Lower lobe of right lung (tissue), 2 donors: Measurements from ENCODE around the gene PARD6G. TPM values are rescaled to one million over a fixed set of nuclear protein-coding genes. Genes with fewer than 3 reads are reported as not detected.

Source experiments
- ATAC-seq, 2 donors: fragments of 200-7000 bp; cut with Tn5 transposase; one replicate each; pipeline ENCODE4 v1.9.1; 2020 to 2022; ENCODE audit warnings: mild to moderate bottlenecking in 2 of 2, moderate library complexity in 2 of 2
- DNase-seq: peaks from one replicate; pipeline ENCODE4 v3.0.0-alpha.2; 2020
- H3K27ac ChIP-seq: fragments of 200-600 bp; one replicate; pipeline ENCODE4 v1.8.0; 2022
- H3K27me3 ChIP-seq: fragments of 200-600 bp; one replicate; pipeline ENCODE4 v1.8.0; 2022; ENCODE audit warnings: low read depth
- H3K36me3 ChIP-seq: fragments of 200-600 bp; one replicate; pipeline ENCODE4 v1.8.0; 2022; ENCODE audit warnings: mild to moderate bottlenecking
- H3K4me1 ChIP-seq: fragments of 200-600 bp; one replicate; pipeline ENCODE4 v1.8.0; 2022
- H3K4me3 ChIP-seq: fragments of 200-600 bp; one replicate; pipeline ENCODE4 v1.8.0; 2022; ENCODE audit warnings: mild to moderate bottlenecking
- H3K9me3 ChIP-seq: fragments of 200-600 bp; one replicate; pipeline ENCODE4 v1.8.0; 2022
- CTCF ChIP-seq: fragments of 200-600 bp; IDR thresholded peaks from one replicate; pipeline ENCODE4 v1.8.0; 2022; ENCODE audit warnings: antibody characterized with exemption, mild to moderate bottlenecking
- intact Hi-C: fragments of 100-400 bp; cut with DNase I; formaldehyde crosslinking; loops from one replicate; pipeline ENCODE4 v1.11.0; 2022
- total RNA-seq: library from RNA; stranded (reverse); fragmentation: NEBNext Ultra II Directional; extraction: Animal tissue kit (Norgen Biotek cat#: 25700); gene quantifications from one replicate; pipeline ENCODE4 v1.2.1, GENCODE V29; 2021
- donor health status: DM: no; HTN: yes; CAD: no; lungs with severe emphysema.

PARD6G gene
- total RNA-seq, 1 donor from 2014 or later = 7.3 TPM

DNA sequence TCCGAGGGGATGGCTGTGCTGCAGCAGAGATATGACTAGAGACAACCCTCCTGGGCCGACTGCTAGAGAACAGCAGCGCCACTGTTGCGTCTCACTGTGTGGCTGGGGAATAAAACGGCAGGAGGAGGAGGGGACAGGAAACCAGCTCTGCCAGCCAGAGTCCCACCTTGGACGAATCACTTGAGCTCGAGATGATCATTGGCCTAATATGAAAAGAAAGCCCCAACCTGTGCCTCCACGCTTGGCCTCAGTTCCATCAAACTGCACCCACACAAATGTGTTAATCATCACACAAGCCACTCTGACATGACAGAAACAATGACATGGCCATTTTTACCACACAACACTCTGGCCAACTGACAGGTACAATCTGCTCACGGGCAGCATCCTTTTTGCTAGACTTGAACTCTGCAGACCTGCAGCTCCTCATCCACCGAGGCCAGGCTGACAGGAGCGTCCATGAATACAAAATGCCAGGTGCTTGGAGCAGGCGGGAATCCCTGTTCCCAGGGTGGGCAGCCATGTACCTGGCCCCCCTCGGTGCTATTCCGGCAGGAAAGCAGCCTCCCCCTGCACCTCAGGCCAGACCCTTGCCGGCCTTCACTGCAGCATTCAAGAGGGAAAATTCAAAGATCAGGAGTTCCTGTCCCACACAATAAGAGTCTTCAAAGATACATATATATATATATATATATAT, 52.3 kb downstream of the PARD6G start:
- ATAC-seq (no peak), DNase-seq (no peak)
- Histone ChIP-seq H3K27me3 (no peaks in the 10 kb centered on the region), H3K36me3 (no peaks in the 10 kb centered on the region), H3K4me3 (no peak overlapping the region), H3K9me3 (no peaks in the 10 kb centered on the region), H3K4me1 (no peaks in the 10 kb centered on the region), H3K27ac (no peak overlapping the region)
- intact Hi-C loops = no loop called here
- TF ChIP-seq CTCF = no peak

GRCh38 chr18:80193701-80194100, 53.6 kb downstream of the PARD6G start:
- no peak for DNase-seq
- Histone ChIP-seq H3K27me3 (no peaks in the 10 kb centered on the region), H3K4me1 (no peaks in the 10 kb centered on the region), H3K9me3 (no peaks in the 10 kb centered on the region), H3K27ac (no peak overlapping the region), H3K4me3 (no peak overlapping the region), H3K36me3 (no peaks in the 10 kb centered on the region)
- no peak for ATAC-seq
- no peak for TF ChIP-seq CTCF
- intact Hi-C loops = no loop called here

GRCh38 chr18:80192653-80193385, 54.5 kb downstream of the PARD6G start:
- no peaks in the 10 kb centered on the region for H3K36me3 ChIP-seq
- H3K4me1 ChIP-seq = no peaks in the 10 kb centered on the region
- no peaks in the 10 kb centered on the region for H3K9me3 ChIP-seq
- intact Hi-C loops = no loop called here
- no peak overlapping the region for H3K4me3 ChIP-seq
- H3K27ac ChIP-seq = no peak overlapping the region
- TF ChIP-seq CTCF = no peak
- no peaks in the 10 kb centered on the region for H3K27me3 ChIP-seq
- DNase-seq (no peak), ATAC-seq (no peak)

DNA sequence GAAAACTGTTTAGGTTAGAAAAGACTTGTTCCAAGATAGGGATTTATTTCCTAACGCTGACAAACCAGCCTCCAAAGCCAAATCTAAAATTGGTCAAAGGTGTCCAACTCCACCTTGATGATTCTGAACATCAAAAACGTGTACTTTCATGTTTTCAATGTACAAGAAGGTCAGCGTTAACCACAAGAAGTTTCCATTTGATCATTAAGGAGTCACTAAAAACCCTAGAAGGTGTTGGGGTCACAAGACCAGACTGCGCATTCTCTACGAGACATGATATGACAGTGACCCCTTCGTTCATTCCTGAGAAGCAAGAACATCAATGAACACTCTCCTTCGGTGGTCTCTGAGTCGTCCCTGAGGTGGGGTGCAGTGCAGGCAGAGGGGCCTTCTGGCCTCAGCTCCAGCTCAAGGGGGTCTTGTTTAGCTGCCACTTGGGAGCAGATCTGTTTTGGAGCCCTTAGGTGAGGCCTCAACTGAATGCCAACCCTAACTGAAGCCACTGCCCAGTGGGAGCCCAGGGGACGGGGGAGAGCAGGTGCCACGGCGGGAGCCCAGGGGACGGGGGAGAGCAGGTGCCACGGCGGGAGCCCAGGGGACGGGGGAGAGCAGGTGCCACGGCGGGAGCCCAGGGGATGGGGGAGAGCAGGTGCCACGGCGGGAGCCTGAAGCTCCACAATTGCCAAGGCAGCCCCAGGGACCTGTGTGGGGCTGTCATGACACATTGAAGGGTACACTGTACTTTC, 55.2 kb downstream of the PARD6G start:
- no peak for TF ChIP-seq CTCF
- DNase-seq = no peak

DNA sequence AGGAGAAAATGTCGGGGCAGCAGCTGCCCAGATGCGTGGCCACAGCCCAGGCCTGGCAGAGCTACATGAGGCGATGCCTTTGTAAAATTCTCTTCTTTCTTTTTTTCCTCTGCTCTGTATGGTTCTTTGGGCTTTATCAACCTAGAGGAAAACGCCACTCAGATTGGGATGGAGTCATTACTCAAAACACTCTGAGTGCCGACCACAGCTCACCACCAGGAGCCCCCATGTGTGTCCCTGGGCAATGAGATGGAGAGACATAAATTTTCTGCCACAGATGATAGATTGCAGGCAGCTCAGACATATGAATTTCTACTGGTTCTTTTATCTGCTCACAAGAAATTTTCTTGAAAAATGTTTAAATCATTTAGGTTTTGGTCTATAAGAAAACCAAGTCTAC, 56.0 kb downstream of the PARD6G start:
- no peaks in the 10 kb centered on the region for H3K27me3 ChIP-seq
- no peaks in the 10 kb centered on the region for H3K4me1 ChIP-seq
- DNase-seq (no peak), ATAC-seq (no peak)
- intact Hi-C loops = no loop called here
- H3K9me3 ChIP-seq = no peaks in the 10 kb centered on the region
- no peak overlapping the region for H3K27ac ChIP-seq
- no peaks in the 10 kb centered on the region for H3K36me3 ChIP-seq
- TF ChIP-seq CTCF = no peak
- H3K4me3 ChIP-seq = no peak overlapping the region

More for the DNA sequence above, 55.2 kb downstream of the PARD6G start:
- no peaks in the 10 kb centered on the region for H3K9me3 ChIP-seq
- no peak overlapping the region for H3K4me3 ChIP-seq
- no peak for ATAC-seq
- H3K27ac ChIP-seq = no peak overlapping the region
- no peaks in the 10 kb centered on the region for H3K27me3 ChIP-seq
- H3K36me3 ChIP-seq = no peaks in the 10 kb centered on the region
- intact Hi-C loops = no loop called here
- no peaks in the 10 kb centered on the region for H3K4me1 ChIP-seq
